Measurements from ENCODE around the gene KIAA1755.

The KIAA1755 gene

DNA sequence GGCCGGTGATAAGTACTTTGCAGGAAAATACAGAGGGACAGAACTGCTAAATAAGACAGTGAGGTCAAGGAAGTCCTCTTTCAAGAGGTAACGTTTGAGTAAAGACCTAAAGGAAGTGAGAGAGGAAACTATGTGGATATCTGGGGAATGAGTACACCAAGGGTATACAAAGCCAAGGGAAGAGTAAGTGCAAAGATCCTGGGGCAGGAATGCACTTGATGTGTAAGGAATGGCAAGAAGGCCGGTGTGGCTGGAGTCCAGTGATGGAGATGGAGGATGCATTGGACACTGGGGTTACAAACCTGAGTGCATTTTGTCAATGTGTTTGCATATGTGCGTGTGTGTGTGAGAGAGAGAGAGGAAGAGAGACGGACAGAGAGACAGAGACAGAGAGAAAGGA lies 63.3 kb downstream of the KIAA1755 start:
- Histone ChIP-seq H3K27me3 (ENCODE audit: control insufficient read depth, insufficient read depth, low read length) (no peaks in the 10 kb centered on the region), H2AFZ (no peak overlapping the region), H3K27ac (no peak overlapping the region), H3K4me1 (peaks cover 3% of the 10 kb centered on the region), H3K9ac (no peak overlapping the region), H3K4me3 (ENCODE audit: low read depth, low read length) (no peak overlapping the region), H3K4me2 (ENCODE audit: low read length) (no peak overlapping the region), H3K79me2 (no peaks in the 10 kb centered on the region), H3K36me3 (ENCODE audit: control insufficient read depth, insufficient read depth, low read length) (no peaks in the 10 kb centered on the region), H3K9me3 (ENCODE audit: control insufficient read depth, low read length) (no peaks in the 10 kb centered on the region)
- TF ChIP-seq, protein P1, sequence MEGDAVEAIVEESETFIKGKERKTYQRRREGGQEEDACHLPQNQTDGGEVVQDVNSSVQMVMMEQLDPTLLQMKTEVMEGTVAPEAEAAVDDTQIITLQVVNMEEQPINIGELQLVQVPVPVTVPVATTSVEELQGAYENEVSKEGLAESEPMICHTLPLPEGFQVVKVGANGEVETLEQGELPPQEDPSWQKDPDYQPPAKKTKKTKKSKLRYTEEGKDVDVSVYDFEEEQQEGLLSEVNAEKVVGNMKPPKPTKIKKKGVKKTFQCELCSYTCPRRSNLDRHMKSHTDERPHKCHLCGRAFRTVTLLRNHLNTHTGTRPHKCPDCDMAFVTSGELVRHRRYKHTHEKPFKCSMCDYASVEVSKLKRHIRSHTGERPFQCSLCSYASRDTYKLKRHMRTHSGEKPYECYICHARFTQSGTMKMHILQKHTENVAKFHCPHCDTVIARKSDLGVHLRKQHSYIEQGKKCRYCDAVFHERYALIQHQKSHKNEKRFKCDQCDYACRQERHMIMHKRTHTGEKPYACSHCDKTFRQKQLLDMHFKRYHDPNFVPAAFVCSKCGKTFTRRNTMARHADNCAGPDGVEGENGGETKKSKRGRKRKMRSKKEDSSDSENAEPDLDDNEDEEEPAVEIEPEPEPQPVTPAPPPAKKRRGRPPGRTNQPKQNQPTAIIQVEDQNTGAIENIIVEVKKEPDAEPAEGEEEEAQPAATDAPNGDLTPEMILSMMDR (IDR thresholded peaks at IDR 0.05), result no peak

- no peak overlapping the region for H3K9ac ChIP-seq
- no peaks in the 10 kb centered on the region for H3K36me3 ChIP-seq (ENCODE audit: control insufficient read depth, insufficient read depth, low read length)
- no peaks in the 10 kb centered on the region for H3K27me3 ChIP-seq (ENCODE audit: control insufficient read depth, insufficient read depth, low read length)
- no peak overlapping the region for H3K4me3 ChIP-seq (ENCODE audit: low read depth, low read length)
- no peaks in the 10 kb centered on the region for H3K9me3 ChIP-seq (ENCODE audit: control insufficient read depth, low read length)
- no peak overlapping the region for H3K4me2 ChIP-seq (ENCODE audit: low read length)
- TF ChIP-seq, protein P1 (IDR thresholded peaks at IDR 0.05), result no peak
- H3K4me1 ChIP-seq, result peaks cover 3% of the 10 kb centered on the region
- no peaks in the 10 kb centered on the region for H3K79me2 ChIP-seq
- no peak overlapping the region for H3K27ac ChIP-seq
- H2AFZ ChIP-seq, result no peak overlapping the region
Measured at GRCh38 chr20:38196592-38196991, 63.9 kb downstream of the KIAA1755 start.

- Histone ChIP-seq H3K36me3 (ENCODE audit: control insufficient read depth, insufficient read depth, low read length) (no peaks in the 10 kb centered on the region), H3K4me1 (peaks cover 3% of the 10 kb centered on the region), H3K4me3 (ENCODE audit: low read depth, low read length) (no peak overlapping the region), H3K27me3 (ENCODE audit: control insufficient read depth, insufficient read depth, low read length) (no peaks in the 10 kb centered on the region), H3K9ac (no peak overlapping the region), H3K79me2 (no peaks in the 10 kb centered on the region), H3K9me3 (ENCODE audit: control insufficient read depth, low read length) (no peaks in the 10 kb centered on the region), H3K4me2 (ENCODE audit: low read length) (no peak overlapping the region), H3K27ac (no peak overlapping the region), H2AFZ (no peak overlapping the region)
- TF ChIP-seq, protein P1 (IDR thresholded peaks at IDR 0.05), result no peak
Measured at GRCh38 chr20:38196076-38196475, 64.5 kb downstream of the KIAA1755 start.

- Histone ChIP-seq H3K9me3 (ENCODE audit: control insufficient read depth, low read length) (no peaks in the 10 kb centered on the region), H3K27ac (no peak overlapping the region)
- TF ChIP-seq, protein P1 (IDR thresholded peaks at IDR 0.05), result no peak
Measured at GRCh38 chr20:38195521-38195920, 65.0 kb downstream of the KIAA1755 start.

GRCh38 chr20:38194971-38195504 lies 65.5 kb downstream of the KIAA1755 start:
- Histone ChIP-seq H3K4me2 (ENCODE audit: low read length) (no peak overlapping the region), H3K9me3 (ENCODE audit: control insufficient read depth, low read length) (no peaks in the 10 kb centered on the region), H3K4me1 (peaks cover 3% of the 10 kb centered on the region), H3K27ac (no peak overlapping the region), H3K4me3 (ENCODE audit: low read depth, low read length) (no peak overlapping the region), H2AFZ (no peak overlapping the region), H3K79me2 (no peaks in the 10 kb centered on the region), H3K27me3 (ENCODE audit: control insufficient read depth, insufficient read depth, low read length) (no peaks in the 10 kb centered on the region), H3K36me3 (ENCODE audit: control insufficient read depth, insufficient read depth, low read length) (no peaks in the 10 kb centered on the region), H3K9ac (no peak overlapping the region)
- TF ChIP-seq, protein P1 (IDR thresholded peaks at IDR 0.05), result no peak

More at GRCh38 chr20:38195521-38195920, 65.0 kb downstream of the KIAA1755 start:
- no peaks in the 10 kb centered on the region for H3K27me3 ChIP-seq (ENCODE audit: control insufficient read depth, insufficient read depth, low read length)
- H3K9ac ChIP-seq, result no peak overlapping the region
- no peak overlapping the region for H3K4me3 ChIP-seq (ENCODE audit: low read depth, low read length)
- H3K4me2 ChIP-seq (ENCODE audit: low read length), result no peak overlapping the region
- H3K79me2 ChIP-seq, result no peaks in the 10 kb centered on the region
- peaks cover 3% of the 10 kb centered on the region for H3K4me1 ChIP-seq
- H3K36me3 ChIP-seq (ENCODE audit: control insufficient read depth, insufficient read depth, low read length), result no peaks in the 10 kb centered on the region
- no peak overlapping the region for H2AFZ ChIP-seq
